ENCODE results near the gene ACD. TPM values are rescaled to one million over a fixed set of nuclear protein-coding genes. Genes with fewer than 3 reads are reported as not detected.

Gene ACD
- total RNA-seq, 1 donor from 2014 or later = 16.2 TPM

- Mint-ChIP-seq H3K27ac (ENCODE audit: unreplicated experiment) (no peak overlapping the region), H3K4me1 (ENCODE audit: low read depth) (no peaks in the 10 kb centered on the region), H3K27me3 (ENCODE audit: low read depth) (no peaks in the 10 kb centered on the region), H3K4me3 (ENCODE audit: unreplicated experiment) (no peak overlapping the region), H3K9me3 (ENCODE audit: low read depth) (no peaks in the 10 kb centered on the region), H3K36me3 (ENCODE audit: low read depth) (peaks cover 24% of the 10 kb centered on the region)
- no peak for TF ChIP-seq CTCF (IDR thresholded peaks at IDR 0.05)
- DNase-seq (ENCODE audit: low spot score) = no peak
These were observed 31.8 kb downstream of the ACD start for GRCh38 chr16:67628216-67628615.

- no peak for DNase-seq (ENCODE audit: low spot score)
- no peak overlapping the region for H3K4me3 Mint-ChIP-seq (ENCODE audit: unreplicated experiment)
- H3K27me3 Mint-ChIP-seq (ENCODE audit: low read depth) = no peaks in the 10 kb centered on the region
- no peaks in the 10 kb centered on the region for H3K4me1 Mint-ChIP-seq (ENCODE audit: low read depth)
- H3K27ac Mint-ChIP-seq (ENCODE audit: unreplicated experiment) = no peak overlapping the region
- H3K9me3 Mint-ChIP-seq (ENCODE audit: low read depth) = no peaks in the 10 kb centered on the region
- TF ChIP-seq CTCF (IDR thresholded peaks at IDR 0.05) = peak; percentile 39
- peaks cover 19% of the 10 kb centered on the region for H3K36me3 Mint-ChIP-seq (ENCODE audit: low read depth)
These were observed 46.3 kb downstream of the ACD start for GRCh38 chr16:67613808-67614207.

- H3K27ac Mint-ChIP-seq (ENCODE audit: unreplicated experiment) = peak overlapping the region; percentile 61
- no peak for DNase-seq (ENCODE audit: low spot score)
- H3K36me3 Mint-ChIP-seq (ENCODE audit: low read depth) = peaks cover 10% of the 10 kb centered on the region
These were observed 51.7 kb downstream of the ACD start for GRCh38 chr16:67608364-67608763.

More at GRCh38 chr16:67608364-67608763, 51.7 kb downstream of the ACD start:
- Mint-ChIP-seq H3K4me3 (ENCODE audit: unreplicated experiment) (no peak overlapping the region), H3K9me3 (ENCODE audit: low read depth) (no peaks in the 10 kb centered on the region), H3K27me3 (ENCODE audit: low read depth) (no peaks in the 10 kb centered on the region), H3K4me1 (ENCODE audit: low read depth) (peaks cover 3% of the 10 kb centered on the region)
- no peak for TF ChIP-seq CTCF (IDR thresholded peaks at IDR 0.05)

Other genes with a start within 250 kb of the ACD start
- 11.8 to 15.0 TPM (median 12.2 TPM) in 3 replicates for gene ZDHHC1, start 243.8 kb downstream of the ACD start, total RNA-seq
- gene HSD11B2, start 229.1 kb downstream of the ACD start, total RNA-seq = 0.20 to 0.77 TPM in 2 of 3 replicates, not detected in the other
- gene ATP6V0D1, start 179.1 kb downstream of the ACD start, total RNA-seq = 83.8 to 89.8 TPM (median 85.5 TPM) in 3 replicates
- gene AGRP, start 176.7 kb downstream of the ACD start, total RNA-seq = not detected in 3 replicates
- gene RIPOR1, start 131.4 kb downstream of the ACD start, total RNA-seq = 52.0 to 99.1 TPM (median 97.6 TPM) in 3 replicates
- 31.2 to 34.2 TPM (median 32.3 TPM) in 3 replicates for gene CTCF, start 97.7 kb downstream of the ACD start, total RNA-seq
- gene CARMIL2, start 15.1 kb downstream of the ACD start, total RNA-seq = 0.97 to 1.8 TPM (median 1.5 TPM) in 3 replicates
- gene PARD6A, start 700 bp upstream of the ACD start, total RNA-seq = 2.5 to 3.5 TPM (median 3.3 TPM) in 3 replicates
- 6.2 to 9.2 TPM (median 6.4 TPM) in 3 replicates for gene ENKD1, start 6.5 kb upstream of the ACD start, total RNA-seq
- gene C16orf86, start 6.6 kb upstream of the ACD start, total RNA-seq = 0.82 to 3.1 TPM (median 0.85 TPM) in 3 replicates
- gene GFOD2, start 59.1 kb upstream of the ACD start, total RNA-seq = 14.4 to 22.4 TPM (median 16.3 TPM) in 3 replicates
- 13.4 to 16.8 TPM (median 14.4 TPM) in 3 replicates for gene RANBP10, start 146.3 kb upstream of the ACD start, total RNA-seq
- 1.8 to 3.1 TPM (median 2.3 TPM) in 3 replicates for gene TSNAXIP1, start 146.6 kb upstream of the ACD start, total RNA-seq
- 25.3 to 26.3 TPM (median 25.7 TPM) in 3 replicates for gene THAP11, start 182.1 kb upstream of the ACD start, total RNA-seq
- gene NUTF2, start 186.7 kb upstream of the ACD start, total RNA-seq = 131 to 147 TPM (median 135 TPM) in 3 replicates
- gene CENPT, start 187.4 kb upstream of the ACD start, total RNA-seq = 50.5 to 58.3 TPM (median 52.8 TPM) in 3 replicates
- 67.6 to 77.2 TPM (median 67.9 TPM) in 3 replicates for gene EDC4, start 212.8 kb upstream of the ACD start, total RNA-seq
- gene NRN1L, start 224.6 kb upstream of the ACD start, total RNA-seq = 0.57 TPM in 1 of 3 replicates, not detected in the others
- 33.1 to 38.9 TPM (median 35.9 TPM) in 3 replicates for gene PSKH1, start 233.0 kb upstream of the ACD start, total RNA-seq